Placental pericyte (primary cell): ENCODE measurements around the gene EXOC1. TPM values are rescaled to one million over a fixed set of nuclear protein-coding genes. Genes with fewer than 3 reads are reported as not detected.

Source experiments
- small RNA-seq: library from RNA; depleted of rRNA; stranded (forward); fragments of <200 nt; gene quantifications from one replicate; pipeline ENCODE3, GENCODE V24; 2012; ENCODE audit warnings: low replicate concordance
- total RNA-seq: library from RNA; depleted of rRNA; stranded (reverse); fragments of >200 nt; gene quantifications from 2 replicates; pipeline ENCODE4 v1.2.3, GENCODE V29; 2012

EXOC1 gene
- total RNA-seq, result 37.4 and 48.5 TPM in 2 replicates

DNA sequence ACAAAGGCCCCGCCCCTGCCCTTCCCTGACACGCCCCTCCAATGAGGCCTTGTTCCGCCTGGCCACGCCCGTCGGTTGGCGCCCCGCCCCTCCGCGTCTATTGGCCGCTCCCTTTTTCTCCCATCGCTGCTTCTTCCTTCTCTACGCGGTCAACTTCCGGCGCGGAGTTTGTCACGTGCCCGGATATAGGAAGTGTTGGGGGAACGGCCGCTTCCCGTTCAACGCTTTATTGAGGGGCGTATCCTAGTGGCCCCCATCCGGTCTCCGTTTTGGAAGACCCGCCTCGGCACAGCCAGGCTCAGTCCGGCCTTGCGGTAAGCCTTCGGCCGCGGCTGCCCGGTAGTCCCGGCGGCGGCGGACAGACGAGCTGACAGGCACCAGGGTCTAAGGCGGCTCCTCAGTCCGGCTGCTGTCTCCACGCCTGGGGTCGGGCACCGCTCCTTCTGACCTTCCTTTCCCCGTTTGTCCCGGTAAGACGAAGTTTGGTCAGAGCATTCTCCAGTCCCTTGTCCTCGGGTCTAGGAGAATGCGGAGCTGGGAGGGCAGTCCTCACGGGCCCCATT, at the start of gene EXOC1:
TSS of gene EXOC1 (plus strand) at position 165 of the 563 bp plus-strand sequence. CDS start 4,676 bp downstream, outside the sequence.

DNA sequence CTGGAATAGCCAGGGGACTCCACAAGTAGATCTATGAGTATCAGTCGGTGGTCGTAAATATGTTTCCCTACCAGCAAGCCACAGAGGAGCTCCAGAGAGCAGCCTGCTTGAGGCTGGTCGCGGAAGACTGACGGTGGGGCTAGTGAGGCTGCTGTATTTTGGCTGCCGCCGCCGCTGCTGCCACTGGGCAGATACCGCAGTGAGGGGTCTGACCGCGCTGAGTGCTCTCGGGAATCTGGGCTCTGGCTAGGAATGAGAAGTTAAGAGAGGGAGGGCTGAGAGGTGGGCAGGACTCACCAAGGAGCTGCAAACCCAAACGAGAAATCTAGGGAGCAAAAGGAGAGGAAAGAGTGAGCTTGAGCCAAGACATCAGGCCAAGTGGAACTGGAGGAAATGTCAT, 33.8 kb upstream of the EXOC1 start, which contains the start of gene EXOC1L:
TSS of gene EXOC1L (plus strand) at position 157 of the 400 bp plus-strand sequence. CDS start at position 394, 237 bp downstream.

GRCh38 chr4:55948726-55949481, 95.5 kb downstream of the EXOC1 start, which contains the start of gene CEP135:
Gene CEP135, plus strand, starts transcription at chr4:55948945. Its CDS starts 3,186 bp downstream, at chr4:55952131.

Small RNA genes within 50 kb of the gene (small RNA-seq; reads per million reads assigned to genes)
- not detected for gene RNU6-652P

Other genes with a start within 250 kb of the EXOC1 start
- not detected in 2 replicates for gene NMU, start 217.3 kb upstream of the EXOC1 start, total RNA-seq
- not detected in 2 replicates for gene EXOC1L, start 33.9 kb upstream of the EXOC1 start, total RNA-seq
- gene CEP135, start 95.3 kb downstream of the EXOC1 start, total RNA-seq, result 10.3 and 21.8 TPM in 2 replicates